H9 (cell line): ENCODE measurements around the gene FXN. TPM values are rescaled to one million over a fixed set of nuclear protein-coding genes. Genes with fewer than 3 reads are reported as not detected.

ENCODE experiments used
- DNase-seq: peaks from one replicate; pipeline ENCODE4 v3.0.0-alpha.2; 2017
- H2AFZ ChIP-seq: one replicate; pipeline ENCODE4 v1.6.1; 2013; ENCODE audit warnings: mild to moderate bottlenecking, low read length, control low read depth, moderate library complexity
- H2AK5ac ChIP-seq: 2 replicates; pipeline ENCODE4 v1.6.1; 2013; ENCODE audit warnings: low read length, control low read depth, mixed read lengths; ENCODE audit not compliant: insufficient read length
- H2BK120ac ChIP-seq: one replicate; pipeline ENCODE4 v1.6.1; 2013; ENCODE audit warnings: low read depth, mild to moderate bottlenecking, low read length, control low read depth, inconsistent platforms; ENCODE audit not compliant: poor library complexity, severe bottlenecking
- H2BK12ac ChIP-seq: 2 replicates; pipeline ENCODE4 v1.6.1; 2013; ENCODE audit warnings: low read length, control low read depth, mixed read lengths, low read depth; ENCODE audit not compliant: insufficient read length
- H2BK15ac ChIP-seq: 2 replicates; pipeline ENCODE4 v1.6.1; 2013; ENCODE audit warnings: low read depth, low read length, control low read depth
- H2BK20ac ChIP-seq: one replicate; pipeline ENCODE4 v1.6.1; 2013; ENCODE audit warnings: low read depth, mild to moderate bottlenecking, low read length, control low read depth, inconsistent platforms; ENCODE audit not compliant: poor library complexity, severe bottlenecking
- H2BK5ac ChIP-seq: 2 replicates; pipeline ENCODE4 v1.6.1; 2013; ENCODE audit warnings: low read length, control low read depth, mixed read lengths; ENCODE audit not compliant: insufficient read length
- H3K14ac ChIP-seq: 2 replicates; pipeline ENCODE4 v1.6.1; 2013; ENCODE audit warnings: low read length, control low read depth; ENCODE audit not compliant: insufficient read depth
- H3K18ac ChIP-seq: 2 replicates; pipeline ENCODE4 v1.6.1; 2013; ENCODE audit warnings: low read depth, mild to moderate bottlenecking, mixed read lengths, low read length, control low read depth; ENCODE audit not compliant: insufficient read length
- H3K23ac ChIP-seq: 2 replicates; pipeline ENCODE4 v1.6.1; 2013; ENCODE audit warnings: low read length, control low read depth, mixed read lengths, low read depth; ENCODE audit not compliant: insufficient read length
- H3K23me2 ChIP-seq: 2 replicates; pipeline ENCODE4 v1.6.1; 2013; ENCODE audit warnings: low read depth, mild to moderate bottlenecking, mixed read lengths, low read length, control low read depth; ENCODE audit not compliant: insufficient read length, poor library complexity, severe bottlenecking
- H3K27ac ChIP-seq: 2 replicates; pipeline ENCODE4 v1.5.1; 2013; ENCODE audit warnings: low read length, control low read depth, mixed read lengths, low read depth; ENCODE audit not compliant: insufficient read length
- H3K27me3 ChIP-seq: 2 replicates; pipeline ENCODE4 v1.6.1; 2013; ENCODE audit warnings: low read length, control low read depth, inconsistent platforms; ENCODE audit not compliant: insufficient read depth
- H3K4ac ChIP-seq: 2 replicates; pipeline ENCODE4 v1.6.1; 2013; ENCODE audit warnings: low read depth, mild to moderate bottlenecking, control low read depth, inconsistent platforms, low read length, moderate library complexity
- H3K4me1 ChIP-seq: 2 replicates; pipeline ENCODE4 v1.6.1; 2013; ENCODE audit warnings: low read length, control low read depth, inconsistent platforms; ENCODE audit not compliant: insufficient read depth
- H3K4me2 ChIP-seq: 2 replicates; pipeline ENCODE4 v1.6.1; 2013; ENCODE audit warnings: low read length, control low read depth, mixed read lengths; ENCODE audit not compliant: insufficient read length, insufficient read depth
- H3K56ac ChIP-seq: 2 replicates; pipeline ENCODE4 v1.6.1; 2013; ENCODE audit warnings: low read depth, mild to moderate bottlenecking, mixed read lengths, low read length, control low read depth; ENCODE audit not compliant: insufficient read length
- H3K79me1 ChIP-seq: 2 replicates; pipeline ENCODE4 v1.6.1; 2013; ENCODE audit warnings: low read depth, mild to moderate bottlenecking, moderate library complexity, low read length, control low read depth, inconsistent platforms; ENCODE audit not compliant: insufficient read depth, poor library complexity, severe bottlenecking
- H3K79me2 ChIP-seq: 2 replicates; pipeline ENCODE4 v1.6.1; 2013; ENCODE audit warnings: low read length, control low read depth, inconsistent platforms; ENCODE audit not compliant: insufficient read depth
- H3K9ac ChIP-seq: 2 replicates; pipeline ENCODE4 v1.6.1; 2013; ENCODE audit warnings: low read length, control low read depth, mixed read lengths; ENCODE audit not compliant: insufficient read length; ENCODE audit errors: extremely low read depth
- H3K9me3 ChIP-seq: one replicate; pipeline ENCODE4 v1.6.1; 2013; ENCODE audit warnings: low read depth, low read length, inconsistent platforms; ENCODE audit not compliant: control insufficient read depth
- H3T11ph ChIP-seq: one replicate; pipeline ENCODE4 v1.6.1; 2013; ENCODE audit warnings: mild to moderate bottlenecking, low read length, control low read depth, inconsistent platforms
- H4K20me1 ChIP-seq: one replicate; pipeline ENCODE4 v1.6.1; 2013; ENCODE audit not compliant: control insufficient read depth, insufficient read length, insufficient read depth
- H4K5ac ChIP-seq: 2 replicates; pipeline ENCODE4 v1.6.1; 2013; ENCODE audit warnings: low read depth, mild to moderate bottlenecking, mixed read lengths, low read length, control low read depth; ENCODE audit not compliant: insufficient read length
- H4K8ac ChIP-seq: replicated peaks from 2 replicates; pipeline ENCODE4 v1.6.1; 2013; ENCODE audit warnings: low read length, control low read depth, mixed read lengths, low read depth; ENCODE audit not compliant: insufficient read length
- H4K91ac ChIP-seq: 2 replicates; pipeline ENCODE4 v1.6.1; 2013; ENCODE audit warnings: low read depth, mild to moderate bottlenecking, moderate library complexity, mixed read lengths, low read length, control low read depth; ENCODE audit not compliant: insufficient read length
- H3K27ac Mint-ChIP-seq, 3 experiments: 2 replicates in 2 of 3; 3 replicates in 1 of 3; pipeline ENCODE4 v1.8.0; 2020 to 2021; ENCODE audit warnings: mixed read lengths in 3 of 3, mild to moderate bottlenecking in 1 of 3, moderate library complexity in 1 of 3
- H3K27me3 Mint-ChIP-seq: 2 replicates; pipeline ENCODE4 v1.8.0; 2021; ENCODE audit warnings: low read depth, mild to moderate bottlenecking, moderate library complexity, mixed read lengths
- H3K36me3 Mint-ChIP-seq, 3 experiments: 2 replicates in 2 of 3; 3 replicates in 1 of 3; pipeline ENCODE4 v1.8.0; 2020 to 2021; ENCODE audit warnings: low read depth in 3 of 3, mixed read lengths in 3 of 3; ENCODE audit not compliant: insufficient read depth in 1 of 3
- H3K4me1 Mint-ChIP-seq, 2 experiments: 2 replicates each; pipeline ENCODE4 v1.8.0; 2020; ENCODE audit warnings: mixed read lengths in 2 of 2
- H3K4me3 Mint-ChIP-seq, 2 experiments: 2 replicates in 1 of 2; 3 replicates in 1 of 2; pipeline ENCODE4 v1.8.0; 2020 to 2021; ENCODE audit warnings: mild to moderate bottlenecking in 2 of 2, mixed read lengths in 2 of 2, moderate library complexity in 1 of 2
- H3K9me3 Mint-ChIP-seq, 2 experiments: 2 replicates in 1 of 2; 3 replicates in 1 of 2; pipeline ENCODE4 v1.8.0; 2020; ENCODE audit warnings: mild to moderate bottlenecking in 2 of 2, mixed read lengths in 2 of 2, moderate library complexity in 1 of 2
- CTCF ChIP-seq: fragments of 200-600 bp; sonication (generic); conservative IDR thresholded peaks from 3 replicates; pipeline ENCODE4 v1.8.0; 2021; ENCODE audit warnings: antibody characterized with exemption, mild to moderate bottlenecking
- WGBS: extraction: QIAGEN DNeasy Blood & Tissue Kit; methylation state at CpG from one replicate; pipeline ENCODE4 v1.1.7; 2013; ENCODE audit warnings: missing lambda C conversion rate, low lambda C conversion rate, mixed read lengths; ENCODE audit not compliant: insufficient read length; ENCODE audit errors: extremely low coverage; 5-methylcytosine and 5-hydroxymethylcytosine counted together
- total RNA-seq: library from RNA; stranded (reverse); gene quantifications from 2 replicates; pipeline ENCODE4 v1.2.1, GENCODE V29; 2021

Gene FXN
- total RNA-seq, 1 experiment from 2014 or later, result 34.4 TPM

- Histone ChIP-seq H3K79me1 (no peaks in the 10 kb centered on the region), H4K8ac (no peak overlapping the region), H3K4ac (no peak overlapping the region), H2BK5ac (no peak overlapping the region), H3K23ac (no peak overlapping the region), H3K9me3 (no peaks in the 10 kb centered on the region), H2BK20ac (no peak overlapping the region), H4K20me1 (no peaks in the 10 kb centered on the region), H3K4me1 (no peaks in the 10 kb centered on the region; the same call in 1 of the 2 replicates), H4K5ac (no peak overlapping the region), H2BK12ac (no peak overlapping the region), H3K27ac (no peak overlapping the region), H3K14ac (no peak overlapping the region), H4K91ac (no peak overlapping the region), H2BK15ac (no peak overlapping the region), H2BK120ac (no peak overlapping the region), H3K4me2 (no peak overlapping the region), H3K56ac (no peak overlapping the region), H2AK5ac (no peak overlapping the region), H3T11ph (no peak overlapping the region), H2AFZ (no peak overlapping the region), H3K9ac (no peak overlapping the region), H3K18ac (no peak overlapping the region), H3K27me3 (no peaks in the 10 kb centered on the region), H3K23me2 (no peaks in the 10 kb centered on the region), H3K79me2 (no peaks in the 10 kb centered on the region)
- Mint-ChIP-seq H3K9me3 (peaks cover 0 to 4% of the 10 kb centered on the region in 2 experiments; a peak in 1 of 5 replicates), H3K27me3 (no peaks in the 10 kb centered on the region), H3K4me3 (no peak overlapping the region), H3K4me1 (peaks cover 12 to 13% of the 10 kb centered on the region in 2 experiments; a peak in 3 of 4 replicates), H3K27ac (no peak overlapping the region), H3K36me3 (peaks cover 4 to 10% (median 6%) of the 10 kb centered on the region in 3 experiments; a peak in 6 of 7 replicates)
- WGBS, result no CpG with 5 or more reads among the region's 4 CpGs
- no peak for TF ChIP-seq CTCF
- DNase-seq, result no peak
Observed at GRCh38 chr9:69081261-69081660, 45.7 kb downstream of the FXN start.
